Upper lobe of left lung (tissue), 4 donors: ENCODE data around the gene PDYN.

Experiments
- POLR2A ChIP-seq, 4 donors: fragments of 450-650 bp; IDR thresholded peaks; one replicate each; pipeline ENCODE4 v1.5.1; 2016 to 2017; ENCODE audit warnings: antibody characterized with exemption in 4 of 4, mild to moderate bottlenecking in 2 of 4
- POLR2AphosphoS5 ChIP-seq, 2 donors: sonication (generic); formaldehyde crosslinking; IDR thresholded peaks; one replicate each; pipeline ENCODE4 v1.5.1; 2017; ENCODE audit warnings: antibody characterized with exemption in 2 of 2
- TF ChIP-seq, protein P1 (sequence below), 6 experiments: fragments of 450-650 bp in 4 of 6; fragments of 200-600 bp in 2 of 6; sonication (generic) in 2 of 6; IDR thresholded peaks; one replicate each; pipeline ENCODE4 v1.5.1; 2016 to 2019; ENCODE audit warnings: antibody characterized with exemption in 6 of 6

- TF ChIP-seq POLR2AphosphoS5 (IDR thresholded peaks at IDR 0.05): no peak
- TF ChIP-seq, protein P1, sequence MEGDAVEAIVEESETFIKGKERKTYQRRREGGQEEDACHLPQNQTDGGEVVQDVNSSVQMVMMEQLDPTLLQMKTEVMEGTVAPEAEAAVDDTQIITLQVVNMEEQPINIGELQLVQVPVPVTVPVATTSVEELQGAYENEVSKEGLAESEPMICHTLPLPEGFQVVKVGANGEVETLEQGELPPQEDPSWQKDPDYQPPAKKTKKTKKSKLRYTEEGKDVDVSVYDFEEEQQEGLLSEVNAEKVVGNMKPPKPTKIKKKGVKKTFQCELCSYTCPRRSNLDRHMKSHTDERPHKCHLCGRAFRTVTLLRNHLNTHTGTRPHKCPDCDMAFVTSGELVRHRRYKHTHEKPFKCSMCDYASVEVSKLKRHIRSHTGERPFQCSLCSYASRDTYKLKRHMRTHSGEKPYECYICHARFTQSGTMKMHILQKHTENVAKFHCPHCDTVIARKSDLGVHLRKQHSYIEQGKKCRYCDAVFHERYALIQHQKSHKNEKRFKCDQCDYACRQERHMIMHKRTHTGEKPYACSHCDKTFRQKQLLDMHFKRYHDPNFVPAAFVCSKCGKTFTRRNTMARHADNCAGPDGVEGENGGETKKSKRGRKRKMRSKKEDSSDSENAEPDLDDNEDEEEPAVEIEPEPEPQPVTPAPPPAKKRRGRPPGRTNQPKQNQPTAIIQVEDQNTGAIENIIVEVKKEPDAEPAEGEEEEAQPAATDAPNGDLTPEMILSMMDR (IDR thresholded peaks at IDR 0.05): peak; percentile 83 to 91 (median 86)
- TF ChIP-seq POLR2A (IDR thresholded peaks at IDR 0.05): no peak
These were observed 28.1 kb downstream of the PDYN start for GRCh38 chr20:1965520-1966351.
